Mucosa of rectum (tissue), 2 donors: Measurements from ENCODE around the gene CD4.

Experiments
- H3K27ac ChIP-seq, 2 donors: one replicate each; pipeline ENCODE4 v1.7.0; 2013; ENCODE audit warnings: inconsistent platforms in 2 of 2, low read depth in 2 of 2, low read length in 2 of 2
- H3K27me3 ChIP-seq, 2 donors: one replicate each; pipeline ENCODE4 v1.7.0; 2013; ENCODE audit warnings: low read length in 2 of 2; ENCODE audit not compliant: control insufficient read depth in 2 of 2, insufficient read depth in 2 of 2
- H3K36me3 ChIP-seq, 2 donors: one replicate each; pipeline ENCODE4 v1.7.0; 2013; ENCODE audit warnings: low read length in 2 of 2; ENCODE audit not compliant: control insufficient read depth in 2 of 2, insufficient read depth in 2 of 2
- H3K4me1 ChIP-seq, 2 donors: one replicate each; pipeline ENCODE4 v1.7.0; 2013; ENCODE audit warnings: low read length in 2 of 2, mild to moderate bottlenecking in 1 of 2; ENCODE audit not compliant: control insufficient read depth in 2 of 2, insufficient read depth in 2 of 2
- H3K4me3 ChIP-seq, 2 donors: one replicate each; pipeline ENCODE4 v1.7.0; 2013; ENCODE audit warnings: low read length in 2 of 2
- H3K9ac ChIP-seq, 2 donors: one replicate each; pipeline ENCODE4 v1.7.0; 2013; ENCODE audit warnings: low read length in 2 of 2, low read depth in 1 of 2, mild to moderate bottlenecking in 1 of 2
- H3K9me3 ChIP-seq, 2 donors: one replicate each; pipeline ENCODE4 v1.7.0; 2013; ENCODE audit warnings: low read length in 2 of 2; ENCODE audit not compliant: control insufficient read depth in 2 of 2
- donor health status: healthy.
- donor health status: Normal muscosa, but diverticular disease.

Gene CD4

DNA sequence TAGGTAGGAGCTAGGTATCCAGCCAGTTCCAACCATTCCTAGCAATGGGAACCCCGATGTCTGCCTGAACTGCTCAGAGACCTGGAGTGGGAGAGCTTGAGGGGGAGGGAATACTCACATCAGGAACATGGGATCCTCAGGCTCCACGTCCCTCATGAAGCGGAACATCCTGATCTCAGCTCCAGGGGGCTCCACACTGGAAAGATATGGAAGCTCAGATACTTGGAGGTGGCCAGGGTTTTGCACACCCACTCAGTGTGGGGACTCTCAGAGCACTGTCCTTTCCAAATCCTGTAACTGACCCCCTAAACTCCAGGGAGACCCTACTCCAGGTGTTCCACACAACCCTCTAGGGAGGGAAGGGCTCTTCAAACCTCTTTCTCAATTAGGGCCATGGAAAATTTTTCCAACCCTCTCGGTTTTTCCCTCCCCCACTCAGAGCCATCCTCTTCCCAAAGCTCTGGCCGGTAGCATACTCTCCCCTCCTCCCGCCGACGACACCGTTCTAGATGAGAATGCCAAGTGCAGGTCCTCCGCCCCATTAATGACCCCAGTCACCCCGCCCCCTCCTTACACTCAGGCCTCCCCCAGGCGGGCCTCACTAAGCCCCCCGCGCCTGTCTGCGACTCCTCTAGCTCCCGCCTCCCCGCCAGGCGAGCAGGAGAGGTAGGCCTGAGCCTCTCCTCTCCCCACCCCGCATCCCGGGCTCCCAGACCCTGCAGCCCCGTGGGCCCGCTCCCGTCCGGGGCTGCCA is 37.0 kb upstream of the CD4 start:
- no peaks in the 10 kb centered on the region for H3K27me3 ChIP-seq
- H3K27ac ChIP-seq, result peak overlapping the region; percentile 98 to 100
- no peaks in the 10 kb centered on the region for H3K9me3 ChIP-seq
- peaks cover 13 to 15% of the 10 kb centered on the region in 2 donors for H3K4me1 ChIP-seq
- H3K36me3 ChIP-seq, result peaks cover 38 to 43% of the 10 kb centered on the region in 2 donors
- peak overlapping the region; percentile 92 to 95 for H3K4me3 ChIP-seq
- peak overlapping the region; percentile 97 to 98 for H3K9ac ChIP-seq

GRCh38 chr12:6752921-6753771 is 36.2 kb upstream of the CD4 start, which contains the start of gene MLF2:
Gene MLF2 (minus strand): TSS chr12:6753141. CDS start chr12:6752334, 807 bp downstream.
- peaks cover 30 to 35% of the 10 kb centered on the region in 2 donors for H3K36me3 ChIP-seq
- H3K27me3 ChIP-seq, result no peaks in the 10 kb centered on the region
- H3K9ac ChIP-seq, result peak within 1 kb of the TSS; percentile 97 to 98
- peak within 1 kb of the TSS; percentile 92 to 95 for H3K4me3 ChIP-seq
- peak within 1 kb of the TSS; percentile 98 to 100 for H3K27ac ChIP-seq
- no peaks in the 10 kb centered on the region for H3K9me3 ChIP-seq
- H3K4me1 ChIP-seq, result peaks cover 13 to 15% of the 10 kb centered on the region in 2 donors

DNA sequence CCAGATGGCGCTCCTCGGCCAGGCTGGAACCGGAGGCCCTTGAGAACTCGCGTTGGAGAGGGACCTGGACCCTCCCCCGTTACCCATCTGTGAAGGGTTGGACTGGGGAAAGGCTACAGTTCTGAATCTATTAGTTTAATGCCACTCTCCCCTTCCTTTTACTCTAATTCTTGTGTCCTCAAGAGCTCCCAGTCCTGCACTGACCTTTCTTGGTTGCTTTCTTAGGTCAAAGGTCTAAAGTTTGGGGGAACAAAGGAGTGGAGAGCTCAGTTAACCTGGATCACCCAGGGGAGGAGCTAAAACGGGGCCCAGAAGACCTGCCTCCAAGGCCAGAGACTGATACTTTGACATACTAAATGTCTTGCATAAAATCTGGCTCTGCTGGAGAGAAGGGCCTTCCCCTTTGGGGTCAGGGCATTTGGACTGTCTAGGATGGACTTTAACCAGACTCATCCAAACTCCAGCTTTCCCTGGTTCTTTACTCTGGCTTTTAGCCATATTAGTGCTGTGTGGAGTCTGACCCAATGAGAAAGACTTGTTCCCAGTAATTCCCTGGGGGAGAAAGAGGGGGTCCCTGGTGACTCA is 35.5 kb upstream of the CD4 start:
- H3K27me3 ChIP-seq, result no peaks in the 10 kb centered on the region
- H3K9me3 ChIP-seq, result no peaks in the 10 kb centered on the region
- H3K4me1 ChIP-seq, result peaks cover 13 to 15% of the 10 kb centered on the region in 2 donors
- peak overlapping the region; percentile 52 to 98 for H3K9ac ChIP-seq
- peak overlapping the region; percentile 98 to 100 for H3K27ac ChIP-seq
- H3K36me3 ChIP-seq, result peaks cover 23 to 28% of the 10 kb centered on the region in 2 donors
- H3K4me3 ChIP-seq, result peak overlapping the region in 1 of 2 donors; percentile 92

- no peaks in the 10 kb centered on the region for H3K9me3 ChIP-seq
- H3K27me3 ChIP-seq, result no peaks in the 10 kb centered on the region
- H3K27ac ChIP-seq, result peak overlapping the region in 1 of 2 donors; percentile 100
- H3K4me1 ChIP-seq, result peaks cover 13 to 15% of the 10 kb centered on the region in 2 donors
- H3K4me3 ChIP-seq, result no peak overlapping the region
- H3K36me3 ChIP-seq, result peaks cover 19 to 23% of the 10 kb centered on the region in 2 donors
- H3K9ac ChIP-seq, result peak overlapping the region in 1 of 2 donors; percentile 14
Observed at GRCh38 chr12:6754411-6754810, 34.9 kb upstream of the CD4 start.

DNA sequence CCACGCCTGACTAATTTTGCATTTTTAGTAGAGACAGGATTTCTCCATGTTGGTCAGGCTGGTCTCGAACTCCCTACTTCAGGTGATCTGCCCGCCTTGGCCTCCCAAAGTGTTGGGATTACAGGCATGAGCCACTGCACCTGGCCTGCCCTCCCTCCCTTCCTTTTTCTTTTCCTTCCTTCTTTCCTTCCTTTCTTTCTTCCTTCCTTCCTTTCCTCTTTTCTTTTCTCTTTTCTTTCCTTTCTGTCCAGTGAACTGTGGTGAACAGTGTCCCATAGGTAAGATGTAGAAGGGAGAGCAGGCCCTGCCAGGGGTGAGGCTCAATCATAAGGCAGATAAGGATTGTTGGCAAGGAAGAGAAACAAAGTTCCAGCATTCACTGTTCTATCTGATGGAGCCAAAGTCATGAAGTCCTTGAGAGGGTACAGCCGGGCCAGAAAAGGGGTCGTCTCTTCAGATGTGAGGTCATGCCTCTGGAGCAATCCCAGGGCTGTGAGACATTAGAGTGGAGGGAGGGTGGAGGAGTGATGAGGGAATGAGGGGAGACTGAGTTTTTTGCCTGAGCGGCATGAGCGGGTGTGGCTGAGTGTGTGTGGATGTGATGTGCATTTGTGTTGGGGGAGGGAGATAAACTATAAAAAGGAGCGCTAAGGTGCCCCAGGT is 32.2 kb upstream of the CD4 start:
- H3K27me3 ChIP-seq, result no peaks in the 10 kb centered on the region
- H3K4me1 ChIP-seq, result peaks cover 8 to 9% of the 10 kb centered on the region in 2 donors
- H3K9me3 ChIP-seq, result no peaks in the 10 kb centered on the region
- no peaks in the 10 kb centered on the region for H3K36me3 ChIP-seq
- H3K27ac ChIP-seq, result no peak overlapping the region
- H3K9ac ChIP-seq, result no peak overlapping the region
- H3K4me3 ChIP-seq, result no peak overlapping the region

DNA sequence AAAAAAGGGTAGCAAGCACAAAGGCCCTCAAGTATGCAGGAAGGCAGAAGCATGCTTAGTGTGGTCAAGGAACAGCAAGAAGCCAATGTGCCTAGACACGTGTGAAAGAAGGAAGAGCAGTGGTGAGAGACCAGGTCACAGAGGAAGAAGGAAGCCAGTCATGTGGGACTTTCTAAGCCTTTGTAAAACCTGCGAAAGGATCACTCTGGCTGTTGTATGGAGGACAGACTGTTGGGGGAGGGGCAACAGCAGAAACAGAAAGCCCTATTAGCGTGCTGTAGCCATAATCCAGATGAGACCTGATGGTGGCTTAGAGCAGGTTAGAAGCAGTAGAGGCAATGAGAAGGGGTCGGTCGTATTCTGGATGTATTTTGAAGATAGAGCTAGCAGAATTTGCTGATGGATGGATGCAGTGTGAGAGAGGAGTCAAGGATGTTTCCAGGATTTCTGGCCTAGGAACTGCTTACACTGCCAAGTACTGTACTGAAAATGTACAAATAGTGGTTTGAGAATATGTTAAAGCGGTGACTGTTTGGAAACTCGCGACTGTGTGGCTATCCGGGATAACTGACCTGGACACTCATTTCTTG is 30.7 kb upstream of the CD4 start:
- H3K36me3 ChIP-seq, result no peaks in the 10 kb centered on the region
- no peaks in the 10 kb centered on the region for H3K27me3 ChIP-seq
- no peak overlapping the region for H3K4me3 ChIP-seq
- peaks cover 4 to 8% of the 10 kb centered on the region in 2 donors for H3K4me1 ChIP-seq
- H3K27ac ChIP-seq, result no peak overlapping the region
- H3K9ac ChIP-seq, result no peak overlapping the region
- no peaks in the 10 kb centered on the region for H3K9me3 ChIP-seq

DNA sequence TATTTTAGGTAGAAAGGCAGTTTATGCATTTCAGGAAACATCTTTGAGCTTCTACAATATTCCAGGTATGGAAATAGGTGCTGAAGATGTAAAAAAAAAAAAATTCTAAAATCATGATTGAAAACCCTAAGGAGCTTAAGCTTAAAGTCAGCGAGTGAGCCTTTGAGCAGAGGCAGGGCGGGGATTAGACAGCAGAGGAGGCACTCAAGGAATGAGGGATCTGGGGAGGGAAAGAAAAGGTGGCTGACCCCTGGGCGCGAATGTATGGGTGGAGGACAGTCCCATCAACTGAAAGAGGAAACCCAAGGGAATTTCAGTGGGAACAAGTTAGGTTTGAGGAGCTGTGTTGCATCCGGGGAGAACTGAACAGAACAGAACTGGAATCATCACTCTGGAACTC is 29.6 kb upstream of the CD4 start:
- Histone ChIP-seq H3K9ac (no peak overlapping the region), H3K4me3 (no peak overlapping the region), H3K36me3 (no peaks in the 10 kb centered on the region), H3K9me3 (no peaks in the 10 kb centered on the region), H3K27ac (no peak overlapping the region), H3K4me1 (peaks cover 5 to 11% of the 10 kb centered on the region in 2 donors), H3K27me3 (no peaks in the 10 kb centered on the region)

DNA sequence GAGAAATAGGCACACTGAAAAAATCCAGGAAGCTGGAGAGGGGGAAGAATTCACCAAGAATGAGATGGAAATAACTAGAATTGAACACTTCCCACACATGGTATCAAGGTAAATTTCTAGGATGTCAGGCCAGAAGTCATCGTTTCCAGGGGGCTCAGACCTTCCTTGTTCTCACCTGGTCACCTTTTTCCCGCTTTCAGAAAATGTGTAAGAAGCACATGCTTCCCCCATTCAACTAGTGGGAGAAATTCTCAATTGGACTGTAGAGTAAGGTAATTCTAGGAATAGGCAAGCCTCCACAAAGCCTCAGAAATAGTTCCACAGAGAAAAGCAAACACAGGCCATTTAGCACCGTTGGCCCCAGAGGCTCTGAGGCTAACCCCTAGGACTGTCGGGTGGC is 25.9 kb upstream of the CD4 start:
- H3K9ac ChIP-seq, result no peak overlapping the region
- H3K4me3 ChIP-seq, result no peak overlapping the region
- no peaks in the 10 kb centered on the region for H3K9me3 ChIP-seq
- no peaks in the 10 kb centered on the region for H3K27me3 ChIP-seq
- H3K4me1 ChIP-seq, result peaks cover 24 to 31% of the 10 kb centered on the region in 2 donors
- peak overlapping the region; percentile 78 for H3K27ac ChIP-seq
- H3K36me3 ChIP-seq, result no peaks in the 10 kb centered on the region

DNA sequence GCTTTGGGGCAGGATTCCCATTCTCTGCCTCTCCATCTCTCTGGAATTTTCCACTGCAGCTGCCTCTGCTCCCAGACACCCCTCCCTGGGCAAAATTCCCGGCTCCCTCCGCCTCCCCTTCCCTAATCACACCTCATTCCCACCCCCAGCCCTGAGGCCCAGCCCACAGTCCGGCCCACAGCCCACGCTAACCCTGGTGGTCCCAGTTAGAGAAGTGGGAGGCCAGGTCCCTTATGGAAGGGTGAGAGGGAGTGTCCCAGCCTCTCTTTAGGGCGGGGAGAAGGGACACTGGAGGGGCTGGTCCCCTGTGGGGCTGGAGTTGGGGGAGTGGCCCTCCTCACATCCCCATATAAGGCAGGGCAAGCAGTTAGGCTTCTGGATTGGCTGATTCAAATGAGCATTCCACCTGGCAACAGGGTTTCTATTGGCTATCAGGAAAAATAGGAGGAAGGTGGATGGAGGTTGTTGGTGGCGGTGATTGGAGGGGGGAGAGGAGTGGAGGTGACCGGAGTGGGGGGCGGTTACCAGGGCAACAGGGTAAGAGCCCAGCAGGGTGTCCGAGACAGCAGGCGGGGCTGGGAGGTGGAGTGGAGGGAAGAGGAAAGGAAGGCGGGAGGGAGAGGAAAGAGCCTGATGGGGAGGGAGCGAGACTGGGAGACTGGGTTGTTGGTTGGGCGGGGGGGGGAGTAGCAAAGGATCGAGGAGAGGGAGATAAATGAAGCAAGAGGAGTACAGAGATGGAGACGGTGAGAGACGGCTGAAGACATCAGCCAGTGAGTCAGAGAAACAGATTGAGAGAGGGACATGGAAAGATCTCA is 25.1 kb upstream of the CD4 start:
- H3K27ac ChIP-seq, result peak overlapping the region; percentile 78
- no peaks in the 10 kb centered on the region for H3K36me3 ChIP-seq
- H3K9ac ChIP-seq, result peak overlapping the region; percentile 52
- H3K27me3 ChIP-seq, result no peaks in the 10 kb centered on the region
- H3K9me3 ChIP-seq, result no peaks in the 10 kb centered on the region
- H3K4me3 ChIP-seq, result peak overlapping the region; percentile 56 to 57
- peaks cover 33 to 37% of the 10 kb centered on the region in 2 donors for H3K4me1 ChIP-seq
